Dendritic cell treated with granulocyte-macrophage colony-stimulating factor and Interleukin-4, amounts not matched to agents 40 ng/mL and 50 ng/mL, for 4 days (primary cell): ENCODE measurements around the gene KPNA3.
"Not testable (repeated sequence)": the region's sequence is repeated elsewhere in the genome, so short reads cannot be mapped to it uniquely, and the experiment has no call there.

Experiments
- H3K27ac Mint-ChIP-seq: one replicate; pipeline ENCODE4 v1.8.0; 2022; ENCODE audit warnings: mild to moderate bottlenecking, mixed read lengths
- H3K27me3 Mint-ChIP-seq: one replicate; pipeline ENCODE4 v1.8.0; 2022; ENCODE audit warnings: mild to moderate bottlenecking, mixed read lengths
- H3K36me3 Mint-ChIP-seq: one replicate; pipeline ENCODE4 v1.8.0; 2022; ENCODE audit warnings: low read depth, mixed read lengths
- H3K4me1 Mint-ChIP-seq: one replicate; pipeline ENCODE4 v1.8.0; 2022; ENCODE audit warnings: low read depth, mixed read lengths
- H3K4me3 Mint-ChIP-seq: one replicate; pipeline ENCODE4 v1.8.0; 2022; ENCODE audit warnings: mild to moderate bottlenecking, moderate library complexity, mixed read lengths
- H3K9me3 Mint-ChIP-seq: one replicate; pipeline ENCODE4 v1.8.0; 2022; ENCODE audit warnings: mixed read lengths
- intact Hi-C: fragments of 100-400 bp; cut with micrococcal nuclease; formaldehyde crosslinking; loops from one replicate; pipeline ENCODE4 v1.15.0; 2022

The KPNA3 gene

DNA sequence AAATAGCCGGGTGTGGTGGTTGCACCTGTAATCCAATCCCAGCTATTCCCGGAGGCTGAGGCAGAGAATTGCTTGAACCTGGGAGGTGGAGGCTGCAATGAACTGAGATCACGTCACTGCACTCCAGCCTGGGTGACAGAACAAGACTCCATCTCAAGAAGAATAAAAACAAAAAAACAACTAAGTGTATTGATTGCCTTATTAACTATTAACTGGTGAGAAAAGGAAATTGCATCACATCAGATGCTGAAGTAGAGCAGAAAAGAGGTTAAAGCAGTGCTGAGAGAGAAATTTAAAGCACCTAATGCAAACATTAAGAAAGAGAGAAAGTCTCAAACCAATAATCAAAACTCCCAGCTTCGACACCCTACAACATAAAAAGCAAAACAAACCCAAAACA, 38.3 kb downstream of the KPNA3 start:
- intact Hi-C loops, result no loop called here
- Mint-ChIP-seq H3K9me3 (no peaks in the 10 kb centered on the region), H3K27me3 (no peaks in the 10 kb centered on the region), H3K4me1 (peaks cover 30% of the 10 kb centered on the region), H3K4me3 (no peak overlapping the region), H3K36me3 (peaks cover 12% of the 10 kb centered on the region), H3K27ac (no peak overlapping the region)

DNA sequence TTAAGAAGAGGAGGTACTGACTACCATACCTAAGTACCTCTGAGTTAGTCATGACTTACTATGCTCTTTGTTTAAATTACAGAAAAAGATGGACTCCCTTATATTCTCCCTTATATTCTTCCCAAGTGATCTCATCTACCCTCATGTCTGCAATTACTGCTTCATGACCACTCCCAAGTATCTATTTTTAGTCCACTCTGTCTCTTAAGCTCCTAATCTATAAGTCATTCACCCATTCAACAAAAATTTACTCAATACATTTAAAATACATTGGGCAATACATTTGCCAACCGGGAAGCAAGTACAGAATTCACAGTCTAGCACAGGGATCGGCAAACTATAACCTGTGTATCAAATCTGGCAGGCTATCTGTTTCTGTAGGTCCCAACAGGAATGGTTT, 42.6 kb downstream of the KPNA3 start:
- peaks cover 28% of the 10 kb centered on the region for H3K36me3 Mint-ChIP-seq
- intact Hi-C loops, result no loop called here
- H3K4me3 Mint-ChIP-seq, result no peak overlapping the region
- peaks cover 27% of the 10 kb centered on the region for H3K4me1 Mint-ChIP-seq
- no peak overlapping the region for H3K27ac Mint-ChIP-seq
- no peaks in the 10 kb centered on the region for H3K27me3 Mint-ChIP-seq
- H3K9me3 Mint-ChIP-seq, result no peaks in the 10 kb centered on the region

DNA sequence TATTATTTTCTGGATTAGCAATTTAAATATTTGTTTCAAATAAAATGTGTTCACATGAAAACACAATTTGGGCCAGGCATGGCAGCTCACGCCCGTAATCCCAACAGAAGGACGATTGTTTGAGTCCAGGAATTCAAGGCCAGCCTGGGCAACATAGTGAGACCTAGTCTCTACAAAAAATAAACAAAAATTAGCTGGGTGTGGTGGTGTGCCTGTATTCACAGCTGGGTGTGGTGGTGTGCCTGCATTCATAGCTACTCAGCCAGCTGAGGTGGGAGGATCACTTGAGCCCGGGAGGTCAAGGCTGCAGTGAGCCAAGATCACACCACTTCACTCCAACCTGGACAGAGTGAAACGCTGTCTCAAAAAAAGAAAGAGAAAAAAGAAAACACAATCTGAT, 46.4 kb downstream of the KPNA3 start:
- Mint-ChIP-seq H3K27ac (no peak overlapping the region), H3K4me3 (no peak overlapping the region), H3K27me3 (no peaks in the 10 kb centered on the region), H3K36me3 (peaks cover 43% of the 10 kb centered on the region), H3K9me3 (no peaks in the 10 kb centered on the region), H3K4me1 (peaks cover 18% of the 10 kb centered on the region)
- intact Hi-C loops, result no loop called here

DNA sequence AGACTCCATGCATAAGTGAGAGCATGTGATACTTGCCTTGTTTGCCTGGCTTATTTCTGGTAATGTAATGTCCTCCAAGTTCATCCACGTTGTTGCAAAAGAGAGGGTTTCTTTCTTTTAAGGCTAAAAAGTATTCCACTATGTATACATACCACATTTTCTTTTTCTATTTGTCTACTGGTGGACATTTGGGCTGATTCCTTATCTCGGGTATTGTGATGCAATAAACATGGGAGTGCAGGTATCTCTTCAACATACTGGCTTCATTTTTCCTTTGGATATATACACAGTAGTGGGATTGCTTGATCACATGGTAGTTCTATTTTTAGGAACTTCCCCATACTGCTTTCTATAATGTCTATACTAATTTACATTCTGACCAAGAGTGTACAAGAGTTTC, 51.6 kb downstream of the KPNA3 start:
- H3K4me3 Mint-ChIP-seq, result no peak overlapping the region
- H3K9me3 Mint-ChIP-seq, result no peaks in the 10 kb centered on the region
- intact Hi-C loops, result no loop called here
- peaks cover 65% of the 10 kb centered on the region for H3K36me3 Mint-ChIP-seq
- H3K27ac Mint-ChIP-seq, result no peak overlapping the region
- H3K4me1 Mint-ChIP-seq, result peaks cover 13% of the 10 kb centered on the region
- no peaks in the 10 kb centered on the region for H3K27me3 Mint-ChIP-seq

DNA sequence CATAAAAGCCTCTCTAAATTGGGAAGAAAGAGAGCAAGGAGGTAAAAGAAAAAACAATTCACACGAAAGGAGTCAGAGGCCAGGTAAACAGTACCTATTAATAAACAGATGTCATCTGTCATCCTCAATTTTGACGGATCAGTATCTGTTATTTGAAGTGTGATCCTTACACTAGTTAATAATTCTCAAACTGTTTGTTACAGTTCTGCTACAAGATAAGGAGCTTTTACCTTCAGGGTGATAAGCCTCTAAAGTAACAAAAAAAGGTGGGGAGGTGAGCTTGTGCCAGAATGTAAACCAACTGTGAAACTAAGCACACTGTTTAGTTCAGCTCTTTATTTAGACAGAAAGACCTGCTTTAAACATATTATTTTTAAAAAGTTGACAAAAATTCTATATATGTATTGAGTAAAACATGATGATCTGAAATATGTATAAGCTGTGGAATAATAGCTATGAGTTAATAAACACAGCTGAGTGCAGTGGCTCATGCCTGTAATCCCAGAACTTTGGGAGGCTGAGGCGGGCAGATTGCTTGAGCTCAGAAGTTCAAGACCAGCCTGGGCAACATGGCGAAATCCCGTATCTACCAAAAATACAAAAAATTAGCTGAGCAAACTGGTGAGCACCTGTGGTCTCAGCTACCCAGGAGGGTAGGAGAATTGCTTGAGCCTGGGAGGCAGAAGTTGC, 52.8 kb downstream of the KPNA3 start:
- Mint-ChIP-seq H3K4me1 (peaks cover 13% of the 10 kb centered on the region), H3K27ac (no peak overlapping the region), H3K36me3 (peaks cover 53% of the 10 kb centered on the region), H3K9me3 (no peaks in the 10 kb centered on the region), H3K4me3 (no peak overlapping the region), H3K27me3 (no peaks in the 10 kb centered on the region)
- intact Hi-C loops, result no loop called here

DNA sequence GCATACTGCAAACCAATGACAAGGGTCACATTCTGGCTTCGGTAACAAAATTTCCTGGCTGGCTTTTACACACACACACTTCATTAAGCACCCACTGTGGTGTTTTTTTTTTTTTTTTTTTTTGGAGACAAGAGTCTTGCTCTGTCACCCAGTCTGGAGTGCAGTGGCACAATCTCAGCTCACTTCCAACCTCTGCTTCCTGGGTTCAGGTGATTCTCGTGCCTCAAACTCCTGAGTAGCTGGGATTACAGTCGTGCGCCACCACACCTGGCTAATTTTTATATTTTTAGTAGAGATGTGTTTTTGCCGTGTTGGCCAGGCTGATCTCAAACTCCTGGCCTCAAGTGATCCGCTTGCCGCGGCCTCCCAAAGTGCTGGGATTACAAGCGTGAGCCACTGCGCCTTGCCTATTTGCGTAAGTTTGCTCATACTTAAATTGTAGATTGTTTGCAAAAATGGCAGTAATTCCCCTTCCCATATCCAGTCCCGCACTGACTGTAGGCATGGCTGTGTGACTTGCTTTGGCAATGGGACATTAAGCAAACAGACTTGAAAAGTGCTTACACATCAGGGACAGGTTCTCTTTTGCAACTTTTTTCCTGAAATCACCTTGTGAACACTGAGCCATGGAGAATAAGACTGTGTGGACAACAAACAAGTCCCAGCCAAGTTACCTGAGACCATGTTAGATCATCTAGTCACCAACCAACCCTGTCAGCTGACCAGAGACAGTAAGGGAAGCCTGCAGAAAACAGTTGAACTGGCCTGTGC, 59.1 kb downstream of the KPNA3 start:
- H3K4me1 Mint-ChIP-seq, result no peaks in the 10 kb centered on the region
- intact Hi-C loops, result no loop called here
- no peak overlapping the region for H3K27ac Mint-ChIP-seq
- no peaks in the 10 kb centered on the region for H3K9me3 Mint-ChIP-seq
- no peaks in the 10 kb centered on the region for H3K27me3 Mint-ChIP-seq
- no peak overlapping the region for H3K4me3 Mint-ChIP-seq
- peaks cover 43% of the 10 kb centered on the region for H3K36me3 Mint-ChIP-seq

DNA sequence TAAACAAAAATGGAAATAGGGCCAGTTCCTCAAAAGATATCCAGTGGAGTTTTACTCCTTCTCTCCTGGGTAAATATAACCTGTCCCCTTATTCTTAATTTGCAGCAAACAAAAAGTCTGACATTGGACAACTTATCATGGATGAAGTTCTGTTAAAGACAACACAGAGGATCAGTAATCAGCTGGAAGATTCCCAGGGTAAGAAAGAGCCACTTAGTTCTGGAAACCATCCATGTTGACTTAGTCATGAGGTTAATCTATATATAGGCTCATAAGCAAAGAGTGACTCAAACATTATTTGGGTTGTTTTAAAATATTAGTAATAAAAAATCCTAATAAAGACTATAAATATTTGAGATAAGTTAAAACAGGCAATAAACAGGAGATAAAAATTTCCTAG, 60.7 kb downstream of the KPNA3 start:
- H3K4me1 Mint-ChIP-seq, result no peaks in the 10 kb centered on the region
- no peak overlapping the region for H3K4me3 Mint-ChIP-seq
- H3K27me3 Mint-ChIP-seq, result no peaks in the 10 kb centered on the region
- no peak overlapping the region for H3K27ac Mint-ChIP-seq
- H3K9me3 Mint-ChIP-seq, result no peaks in the 10 kb centered on the region
- peaks cover 52% of the 10 kb centered on the region for H3K36me3 Mint-ChIP-seq
- intact Hi-C loops, result no loop called here

DNA sequence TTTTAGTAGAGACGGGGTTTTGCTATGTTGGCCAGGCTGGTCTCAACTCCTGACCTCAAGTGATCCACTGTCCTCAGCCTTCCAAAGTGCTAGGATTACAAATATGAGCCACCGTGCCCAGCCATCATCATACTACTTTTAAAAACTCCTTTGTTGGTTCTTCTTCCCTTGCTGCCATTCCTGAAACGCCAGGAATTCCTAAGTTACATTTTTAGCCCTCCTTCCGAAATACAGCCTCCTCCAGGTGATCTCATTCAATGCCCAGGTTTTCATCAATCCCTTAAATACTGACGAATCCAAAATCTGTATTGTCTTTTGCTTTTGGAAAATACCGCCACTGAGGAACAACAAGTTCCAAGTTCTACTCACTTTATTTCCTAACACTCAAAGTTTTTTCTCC, 75.9 kb downstream of the KPNA3 start:
- Mint-ChIP-seq H3K4me1 (no peaks in the 10 kb centered on the region), H3K9me3 (peaks cover 22% of the 10 kb centered on the region), H3K36me3 (peaks cover 80% of the 10 kb centered on the region), H3K4me3 (no peak overlapping the region), H3K27me3 (no peaks in the 10 kb centered on the region), H3K27ac (no peak overlapping the region)
- intact Hi-C loops, result no loop called here

DNA sequence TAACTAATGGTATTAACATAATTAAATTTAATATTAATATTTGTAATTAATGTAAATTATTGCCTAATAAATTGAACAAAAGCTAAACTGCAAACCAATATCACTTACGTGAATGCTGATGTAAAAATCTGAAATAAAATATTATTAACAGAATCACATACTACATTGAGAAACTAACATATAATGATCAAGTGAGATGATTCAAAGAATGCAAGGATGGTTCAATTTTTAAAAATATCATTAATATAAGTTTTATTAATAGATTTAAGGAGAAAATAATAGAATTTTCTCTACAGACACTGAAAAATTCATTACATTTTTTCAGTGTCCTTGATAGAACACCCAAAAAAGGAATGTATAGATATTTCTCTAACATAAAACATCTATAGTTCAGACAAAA, 77.7 kb downstream of the KPNA3 start:
- Mint-ChIP-seq H3K4me3 (no peak overlapping the region), H3K4me1 (no peaks in the 10 kb centered on the region), H3K27ac (no peak overlapping the region), H3K36me3 (peaks cover 80% of the 10 kb centered on the region), H3K9me3 (peaks cover 22% of the 10 kb centered on the region), H3K27me3 (no peaks in the 10 kb centered on the region)
- intact Hi-C loops, result no loop called here

DNA sequence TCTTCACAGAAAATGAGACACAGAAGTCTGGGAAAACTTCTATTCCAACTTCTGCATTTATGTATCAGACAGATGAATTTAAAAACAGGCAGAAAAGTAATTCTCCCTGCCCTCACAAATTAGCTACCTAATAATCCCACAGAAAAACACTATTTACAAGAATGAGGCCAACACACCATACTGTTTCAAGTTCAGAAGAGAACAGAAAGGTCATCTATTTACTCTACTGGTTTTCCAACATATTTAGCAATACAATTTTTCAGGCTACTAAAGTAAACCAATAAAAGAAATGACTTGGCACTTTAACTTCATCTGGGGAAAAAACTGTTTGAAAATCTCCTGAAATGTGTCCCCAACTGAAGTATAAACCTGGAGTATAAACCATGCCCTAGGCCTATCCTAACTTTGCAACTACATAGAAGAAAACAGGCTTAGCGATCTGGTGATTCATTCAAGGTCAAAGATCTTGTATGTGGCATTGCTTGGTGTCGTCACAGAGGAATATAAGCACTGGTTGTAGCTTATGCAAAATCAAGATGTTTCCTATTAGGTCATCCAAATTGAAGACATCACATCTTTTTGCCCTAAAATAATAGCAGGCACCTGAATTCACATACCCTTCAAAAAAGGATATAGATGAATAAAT, 81.1 kb downstream of the KPNA3 start:
- intact Hi-C loops, result no loop called here
- Mint-ChIP-seq H3K27ac (no peak overlapping the region), H3K4me3 (no peak overlapping the region), H3K36me3 (peaks cover 81% of the 10 kb centered on the region), H3K4me1 (no peaks in the 10 kb centered on the region), H3K27me3 (no peaks in the 10 kb centered on the region), H3K9me3 (peaks cover 10% of the 10 kb centered on the region)

DNA sequence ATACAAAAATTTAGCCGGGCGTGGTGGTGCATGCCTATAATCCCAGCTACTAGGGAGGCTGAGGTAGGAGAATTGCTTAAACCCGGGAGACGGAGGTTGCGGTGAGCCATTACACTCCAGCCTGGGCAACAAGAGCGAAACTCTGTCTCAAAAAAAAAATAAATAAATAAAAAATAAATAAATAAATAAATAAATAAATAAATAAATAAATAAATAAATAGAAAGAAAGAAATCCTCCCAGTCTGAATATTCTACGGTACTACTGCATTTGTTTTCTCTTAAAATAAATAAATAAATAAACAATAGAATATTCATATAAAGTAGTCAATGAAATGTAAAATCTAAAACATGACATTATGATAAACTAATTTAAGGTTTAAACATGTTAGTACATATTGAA, 88.2 kb downstream of the KPNA3 start:
- H3K9me3 Mint-ChIP-seq, H3K4me1 Mint-ChIP-seq, H3K27me3 Mint-ChIP-seq, H3K4me3 Mint-ChIP-seq, intact Hi-C loops, H3K27ac Mint-ChIP-seq: not testable (repeated sequence)
- peaks cover 55% of the 10 kb centered on the region for H3K36me3 Mint-ChIP-seq

DNA sequence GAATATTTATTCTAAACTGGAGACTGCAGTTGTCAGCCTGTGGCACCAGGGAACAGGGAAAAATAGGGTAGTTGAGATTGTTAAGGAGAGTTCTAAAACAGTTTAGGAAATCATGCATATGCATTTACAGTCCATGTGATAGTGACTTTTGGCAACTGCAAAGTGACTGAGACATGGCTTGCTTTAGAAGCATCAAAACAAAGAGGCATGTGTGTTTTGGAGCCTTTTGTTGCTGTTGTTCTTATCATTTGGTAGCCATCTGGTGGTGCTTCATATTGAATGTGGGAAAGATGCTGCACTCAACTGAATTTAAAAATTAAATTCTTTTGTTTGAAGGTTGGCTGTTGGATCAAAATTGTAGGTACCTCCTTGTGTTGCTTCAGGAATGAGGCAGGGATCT, 91.0 kb downstream of the KPNA3 start:
- no peak overlapping the region for H3K27ac Mint-ChIP-seq
- H3K9me3 Mint-ChIP-seq, result no peaks in the 10 kb centered on the region
- H3K27me3 Mint-ChIP-seq, result no peaks in the 10 kb centered on the region
- intact Hi-C loops, result no loop called here
- H3K36me3 Mint-ChIP-seq, result peaks cover 48% of the 10 kb centered on the region
- no peak overlapping the region for H3K4me3 Mint-ChIP-seq
- H3K4me1 Mint-ChIP-seq, result no peaks in the 10 kb centered on the region

DNA sequence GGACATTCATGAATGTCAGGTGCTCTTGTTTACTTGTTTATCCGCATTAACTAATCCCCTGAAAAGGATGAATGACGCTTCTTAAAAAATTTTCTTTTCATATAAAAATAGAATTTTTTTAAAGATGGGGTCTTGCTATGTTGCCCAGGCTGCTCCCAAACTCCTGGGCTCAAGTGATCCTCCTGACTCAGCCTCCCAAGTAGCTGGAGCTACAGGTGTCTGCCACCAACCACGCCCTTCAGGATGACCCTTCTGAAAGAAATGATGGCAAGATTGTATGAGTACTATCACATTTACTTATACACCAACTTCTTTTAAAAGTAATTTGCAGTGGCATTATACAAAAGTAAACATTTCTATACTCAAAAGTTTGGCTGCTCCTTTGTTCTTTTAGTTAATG, 95.0 kb downstream of the KPNA3 start:
- H3K4me1 Mint-ChIP-seq, result peaks cover 27% of the 10 kb centered on the region
- intact Hi-C loops, result no loop called here
- H3K9me3 Mint-ChIP-seq, result no peaks in the 10 kb centered on the region
- H3K4me3 Mint-ChIP-seq, result no peak overlapping the region
- no peaks in the 10 kb centered on the region for H3K27me3 Mint-ChIP-seq
- H3K27ac Mint-ChIP-seq, result no peak overlapping the region
- H3K36me3 Mint-ChIP-seq, result peaks cover 35% of the 10 kb centered on the region

DNA sequence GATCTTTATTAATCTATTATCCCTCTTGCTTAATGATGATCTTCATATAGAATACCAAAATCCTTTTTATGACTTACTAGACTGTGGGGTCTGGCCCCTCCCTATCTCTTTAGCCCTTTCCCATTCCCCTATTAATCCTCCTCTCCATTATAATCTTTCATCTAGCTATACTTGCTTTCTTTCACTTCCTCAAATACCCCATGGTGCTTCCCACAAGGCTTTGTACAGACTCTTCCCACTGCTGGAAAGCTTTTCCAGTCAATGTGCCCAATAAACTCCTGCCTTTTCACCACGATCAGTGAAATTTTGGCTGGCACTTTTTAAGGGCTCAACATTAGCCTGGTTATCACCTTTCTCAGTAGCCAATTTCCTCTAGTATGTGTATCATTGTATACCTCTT, 98.0 kb downstream of the KPNA3 start:
- H3K27me3 Mint-ChIP-seq, result peaks cover 1% of the 10 kb centered on the region
- no peaks in the 10 kb centered on the region for H3K9me3 Mint-ChIP-seq
- peaks cover 35% of the 10 kb centered on the region for H3K4me1 Mint-ChIP-seq
- no peak overlapping the region for H3K27ac Mint-ChIP-seq
- no peak overlapping the region for H3K4me3 Mint-ChIP-seq
- intact Hi-C loops, result loop anchor here (5.0 kb wide), 2 partner anchors 52 to 98 kb away; partner anchors contain the start of gene KPNA3
- peaks cover 15% of the 10 kb centered on the region for H3K36me3 Mint-ChIP-seq
